Kidney (tissue), 14 donors: ENCODE data around the gene ARL5A. TPM values are rescaled to one million over a fixed set of nuclear protein-coding genes. Genes with fewer than 3 reads are reported as not detected.

Experiments
- DNase-seq, 5 donors: peaks; one replicate each; pipeline ENCODE4 v3.0.0-alpha.2; 2013 to 2020
- FAIRE-seq: peaks from 2 replicates; lab custom pipeline; 2012; peaks lifted over from hg19 to GRCh38; lab: Jason Lieb, UNC
- H3K27ac ChIP-seq, 2 donors: one replicate each; pipeline ENCODE4 v1.7.0; 2013; ENCODE audit warnings: low read depth in 2 of 2, low read length in 2 of 2, inconsistent platforms in 1 of 2
- H3K27me3 ChIP-seq: one replicate; pipeline ENCODE4 v1.7.1; 2013; ENCODE audit warnings: low read length, inconsistent platforms; ENCODE audit not compliant: control insufficient read depth, insufficient read depth
- H3K36me3 ChIP-seq, 3 donors: one replicate each; pipeline versions ENCODE4 v1.7.0 to v1.7.1; 2013; ENCODE audit warnings: low read length in 3 of 3, control low read depth in 1 of 3, inconsistent platforms in 1 of 3; ENCODE audit not compliant: insufficient read depth in 3 of 3, control insufficient read depth in 2 of 3
- H3K4me1 ChIP-seq, 3 donors: one replicate each; pipeline versions ENCODE4 v1.7.0 to v1.7.1; 2013; ENCODE audit warnings: low read length in 3 of 3, inconsistent platforms in 1 of 3, low read depth in 1 of 3; ENCODE audit not compliant: control insufficient read depth in 2 of 3, insufficient read depth in 2 of 3
- H3K4me3 ChIP-seq, 3 donors: one replicate each; pipeline versions ENCODE4 v1.7.0 to v1.8.1; 2013; ENCODE audit warnings: low read length in 3 of 3, control low read depth in 1 of 3, inconsistent platforms in 1 of 3
- H3K9ac ChIP-seq, 3 donors: one replicate each; pipeline versions ENCODE4 v1.7.0 to v1.7.1; 2013; ENCODE audit warnings: low read length in 3 of 3, control low read depth in 1 of 3, inconsistent platforms in 1 of 3
- H3K9me3 ChIP-seq, 3 donors: one replicate each; pipeline versions ENCODE4 v1.7.0 to v1.7.1; 2013; ENCODE audit warnings: low read length in 3 of 3, control low read depth in 1 of 3, inconsistent platforms in 1 of 3; ENCODE audit not compliant: control insufficient read depth in 2 of 3, insufficient read depth in 1 of 3
- intact Hi-C: fragments of 100-400 bp; cut with DNase I; formaldehyde crosslinking; loops from one replicate; pipeline ENCODE4 v1.11.1; 2022
- polyA plus RNA-seq: library from polyadenylated mRNA; stranded (reverse); fragments of 350-450 nt; fragmentation: Illumina TruSeq; extraction: RNeasy Lipid Tissue Mini Kit (QIAGEN cat#74804); gene quantifications from one replicate; pipeline ENCODE4 v1.2.3, GENCODE V29; 2014; ENCODE audit warnings: low read depth, low replicate concordance; ENCODE audit not compliant: insufficient read depth
- total RNA-seq: library from RNA; stranded (reverse); fragmentation: NEBNext Ultra II Directional; extraction: Animal tissue kit (Norgen Biotek cat#: 25700); gene quantifications from one replicate; pipeline ENCODE4 v1.2.1, GENCODE V29; 2021
- TF ChIP-seq, protein P1 (sequence below): IDR thresholded peaks from 3 replicates; pipeline ENCODE4 v1.5.1; 2012; ENCODE audit warnings: mild to moderate bottlenecking, moderate library complexity, borderline replicate concordance; ENCODE audit not compliant: insufficient read depth; ENCODE audit errors: extremely low read depth
- donor health status: control.
- donor health status: control.
- donor health status: control.
- donor health status: control.
- donor health status: control.
- donor health status: DM: yes; HTN: yes; CAD: no.
- donor health status: Normal renal cell carcinoma (clear cell type).

The ARL5A gene
- total and polyA plus RNA-seq, 2 donors from 2014 or later: 18.1 to 47.3 TPM

DNA sequence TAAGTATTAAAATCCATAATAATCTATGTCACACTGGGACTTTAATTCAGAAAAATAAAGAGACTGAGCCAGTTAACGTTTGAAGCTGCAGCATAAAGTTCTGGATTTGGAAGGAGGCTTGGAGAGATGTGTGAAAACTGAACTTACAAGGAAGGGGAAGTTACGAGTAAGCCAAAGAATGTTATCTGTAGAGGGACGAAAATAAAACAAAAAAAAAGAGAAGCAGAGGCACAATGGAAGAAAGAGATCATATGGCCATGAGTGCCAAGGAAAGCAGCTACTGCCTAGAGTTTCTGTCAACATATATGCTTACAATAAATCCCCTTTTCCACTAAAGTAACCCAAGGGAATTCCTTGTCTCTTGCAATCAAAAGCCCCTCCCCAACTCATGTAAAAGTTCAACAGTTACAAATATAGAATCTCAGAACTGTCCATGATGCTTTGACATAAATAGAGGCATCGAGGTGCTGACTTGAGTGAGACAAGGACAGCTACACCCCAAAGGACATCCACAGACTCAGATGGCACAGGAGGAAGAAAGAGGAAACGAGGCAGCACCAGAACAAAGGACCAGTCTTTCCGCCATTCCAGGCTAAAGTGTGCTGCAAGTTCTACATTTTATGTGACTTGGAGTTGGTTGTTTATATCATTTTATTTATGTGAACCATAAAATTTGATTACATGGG is 16.1 kb upstream of the ARL5A start:
- no peaks in the 10 kb centered on the region for H3K36me3 ChIP-seq
- H3K27ac ChIP-seq: no peak overlapping the region
- intact Hi-C loops: no loop called here
- H3K9ac ChIP-seq: no peak overlapping the region
- H3K4me3 ChIP-seq: no peak overlapping the region
- DNase-seq (peak in 2 of 5 donors; percentile 22 to 71), FAIRE-seq (no peak)
- H3K27me3 ChIP-seq: no peaks in the 10 kb centered on the region
- H3K9me3 ChIP-seq: no peaks in the 10 kb centered on the region
- no peaks in the 10 kb centered on the region for H3K4me1 ChIP-seq
- TF ChIP-seq, protein P1, sequence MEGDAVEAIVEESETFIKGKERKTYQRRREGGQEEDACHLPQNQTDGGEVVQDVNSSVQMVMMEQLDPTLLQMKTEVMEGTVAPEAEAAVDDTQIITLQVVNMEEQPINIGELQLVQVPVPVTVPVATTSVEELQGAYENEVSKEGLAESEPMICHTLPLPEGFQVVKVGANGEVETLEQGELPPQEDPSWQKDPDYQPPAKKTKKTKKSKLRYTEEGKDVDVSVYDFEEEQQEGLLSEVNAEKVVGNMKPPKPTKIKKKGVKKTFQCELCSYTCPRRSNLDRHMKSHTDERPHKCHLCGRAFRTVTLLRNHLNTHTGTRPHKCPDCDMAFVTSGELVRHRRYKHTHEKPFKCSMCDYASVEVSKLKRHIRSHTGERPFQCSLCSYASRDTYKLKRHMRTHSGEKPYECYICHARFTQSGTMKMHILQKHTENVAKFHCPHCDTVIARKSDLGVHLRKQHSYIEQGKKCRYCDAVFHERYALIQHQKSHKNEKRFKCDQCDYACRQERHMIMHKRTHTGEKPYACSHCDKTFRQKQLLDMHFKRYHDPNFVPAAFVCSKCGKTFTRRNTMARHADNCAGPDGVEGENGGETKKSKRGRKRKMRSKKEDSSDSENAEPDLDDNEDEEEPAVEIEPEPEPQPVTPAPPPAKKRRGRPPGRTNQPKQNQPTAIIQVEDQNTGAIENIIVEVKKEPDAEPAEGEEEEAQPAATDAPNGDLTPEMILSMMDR: no peak

DNA sequence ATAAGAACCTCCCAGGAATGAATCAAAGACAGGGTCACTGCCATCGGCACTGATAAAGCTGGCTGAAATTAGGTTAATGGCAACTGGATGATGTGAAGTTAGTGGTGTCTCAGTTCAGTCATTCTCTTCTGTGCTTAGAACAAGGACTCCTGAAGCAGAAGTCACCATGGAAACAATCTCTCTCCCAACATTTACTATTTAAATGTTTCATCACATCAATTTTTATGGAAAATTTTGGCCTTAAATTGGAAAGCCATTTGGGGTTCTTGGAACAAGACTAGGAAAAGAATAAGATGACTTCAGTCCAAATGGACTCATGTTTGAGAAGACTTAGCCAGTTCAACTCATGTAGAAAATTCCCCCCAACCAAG is 15.5 kb upstream of the ARL5A start:
- FAIRE-seq: no peak
- no peak for DNase-seq
- H3K4me3 ChIP-seq: no peak overlapping the region
- no peak overlapping the region for H3K9ac ChIP-seq
- H3K36me3 ChIP-seq: no peaks in the 10 kb centered on the region
- H3K4me1 ChIP-seq: no peaks in the 10 kb centered on the region
- no peaks in the 10 kb centered on the region for H3K27me3 ChIP-seq
- intact Hi-C loops: no loop called here
- H3K9me3 ChIP-seq: no peaks in the 10 kb centered on the region
- TF ChIP-seq, protein P1: no peak
- H3K27ac ChIP-seq: no peak overlapping the region

DNA sequence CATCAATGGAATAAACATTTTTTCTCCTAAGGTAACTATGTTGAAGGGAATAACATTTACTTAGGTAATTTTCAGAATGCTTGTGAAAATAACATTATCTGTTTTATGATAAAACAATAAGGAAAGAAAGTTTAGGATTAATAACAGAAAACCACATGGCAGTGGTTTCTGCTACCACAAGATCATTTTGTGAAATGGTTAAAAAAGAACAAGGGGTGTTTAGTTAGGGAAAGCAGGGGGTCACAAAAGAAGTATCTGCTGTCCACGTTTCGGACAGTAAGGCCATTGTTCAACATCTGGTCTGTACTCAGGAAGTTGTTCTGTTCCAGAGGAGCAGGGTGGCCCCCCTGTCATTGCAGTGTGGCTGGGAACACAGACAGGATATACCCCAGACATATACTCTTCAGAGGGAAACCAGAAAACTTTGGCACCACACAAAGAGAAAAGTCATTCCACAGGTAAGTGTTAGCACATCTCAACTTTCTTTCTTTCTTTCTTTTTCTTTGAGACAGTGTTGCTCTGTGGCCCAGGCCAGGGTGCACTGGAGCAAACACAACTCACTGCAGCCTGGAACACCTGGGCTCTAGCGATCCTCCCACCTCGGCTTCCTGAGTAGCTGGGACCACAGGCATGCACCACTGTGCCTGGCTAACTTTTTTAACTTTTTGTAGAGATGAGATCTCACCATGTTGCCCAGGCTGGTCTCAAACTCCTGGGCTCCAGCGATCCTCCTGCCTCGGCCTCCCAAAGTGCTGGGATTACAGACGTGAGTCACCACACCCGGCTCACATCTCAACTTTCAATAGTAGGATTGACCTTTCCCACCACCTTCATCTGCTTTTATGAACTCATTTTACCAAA is 14.8 kb upstream of the ARL5A start:
- FAIRE-seq (no peak), DNase-seq (peak in 1 of 5 donors; percentile 29)

More for the DNA sequence above, 14.8 kb upstream of the ARL5A start:
- H3K4me1 ChIP-seq: no peaks in the 10 kb centered on the region
- H3K27me3 ChIP-seq: no peaks in the 10 kb centered on the region
- H3K9me3 ChIP-seq: no peaks in the 10 kb centered on the region
- no peaks in the 10 kb centered on the region for H3K36me3 ChIP-seq
- H3K27ac ChIP-seq: no peak overlapping the region
- TF ChIP-seq, protein P1: no peak
- no peak overlapping the region for H3K9ac ChIP-seq
- intact Hi-C loops: no loop called here
- no peak overlapping the region for H3K4me3 ChIP-seq
